HUES48 (cell line): ENCODE data around the gene APP.
"Not testable (repeated sequence)": the region's sequence is repeated elsewhere in the genome, so short reads cannot be mapped to it uniquely, and the experiment has no call there.

Experiments
- H3K27ac ChIP-seq: one replicate; pipeline ENCODE4 v1.7.0; 2013; ENCODE audit warnings: low read depth, low read length, inconsistent platforms
- H3K27me3 ChIP-seq: 2 replicates; pipeline ENCODE4 v1.6.1; 2013; ENCODE audit warnings: mild to moderate bottlenecking, low read length; ENCODE audit not compliant: control insufficient read depth, insufficient read depth
- H3K36me3 ChIP-seq: 2 replicates; pipeline ENCODE4 v1.6.1; 2013; ENCODE audit warnings: low read length; ENCODE audit not compliant: control insufficient read depth, insufficient read depth
- H3K4me1 ChIP-seq: 2 replicates; pipeline ENCODE4 v1.6.1; 2013; ENCODE audit warnings: mild to moderate bottlenecking, low read length; ENCODE audit not compliant: control insufficient read depth, insufficient read depth
- H3K4me3 ChIP-seq: 2 replicates; pipeline ENCODE4 v1.5.1; 2013; ENCODE audit warnings: mild to moderate bottlenecking, low read depth, low read length
- H3K9ac ChIP-seq: 2 replicates; pipeline ENCODE4 v1.6.1; 2013; ENCODE audit warnings: mild to moderate bottlenecking, low read depth, low read length, moderate library complexity
- H3K9me3 ChIP-seq: 2 replicates; pipeline ENCODE4 v1.6.1; 2013; ENCODE audit warnings: low read length; ENCODE audit not compliant: control insufficient read depth, insufficient read depth

The APP gene

GRCh38 chr21:26142363-26142762 lies 28.2 kb downstream of the APP start:
- no peaks in the 10 kb centered on the region for H3K27me3 ChIP-seq
- H3K9me3 ChIP-seq, result no peaks in the 10 kb centered on the region
- no peak overlapping the region for H3K9ac ChIP-seq
- H3K4me3 ChIP-seq, result no peak overlapping the region
- peaks cover 4% of the 10 kb centered on the region; the same call in 1 of the 2 replicates for H3K4me1 ChIP-seq
- H3K27ac ChIP-seq, result no peak overlapping the region
- peaks cover 21% of the 10 kb centered on the region for H3K36me3 ChIP-seq

- H3K27me3 ChIP-seq, result no peaks in the 10 kb centered on the region
- no peak overlapping the region for H3K9ac ChIP-seq
- H3K4me1 ChIP-seq, result peaks cover 10% of the 10 kb centered on the region; the same call in 1 of the 2 replicates
- no peak overlapping the region for H3K4me3 ChIP-seq
- H3K9me3 ChIP-seq, result no peaks in the 10 kb centered on the region
- H3K27ac ChIP-seq, result no peak overlapping the region
- H3K36me3 ChIP-seq, result peaks cover 15% of the 10 kb centered on the region
Observed at GRCh38 chr21:26140926-26141325, 29.6 kb downstream of the APP start.

GRCh38 chr21:26140164-26140579 lies 30.4 kb downstream of the APP start:
- Histone ChIP-seq H3K27me3 (no peaks in the 10 kb centered on the region), H3K27ac (no peak overlapping the region), H3K9ac (no peak overlapping the region), H3K9me3 (no peaks in the 10 kb centered on the region), H3K4me1 (peaks cover 10% of the 10 kb centered on the region; the same call in 1 of the 2 replicates), H3K4me3 (no peak overlapping the region), H3K36me3 (peaks cover 15% of the 10 kb centered on the region)

- H3K36me3 ChIP-seq, result peaks cover 9% of the 10 kb centered on the region
- H3K9ac ChIP-seq, result no peak overlapping the region
- H3K4me1 ChIP-seq, result peaks cover 13% of the 10 kb centered on the region; the same call in 1 of the 2 replicates
- H3K9me3 ChIP-seq, result no peaks in the 10 kb centered on the region
- H3K4me3 ChIP-seq, result no peak overlapping the region
- H3K27ac ChIP-seq, result no peak overlapping the region
- H3K27me3 ChIP-seq, result no peaks in the 10 kb centered on the region
Observed at GRCh38 chr21:26138615-26139257, 31.8 kb downstream of the APP start.

- no peak overlapping the region for H3K27ac ChIP-seq
- no peak overlapping the region for H3K9ac ChIP-seq
Observed at GRCh38 chr21:26137379-26138060, 33.0 kb downstream of the APP start.

GRCh38 chr21:26136671-26137070 lies 33.9 kb downstream of the APP start:
- Histone ChIP-seq H3K9ac (no peak overlapping the region), H3K9me3 (no peaks in the 10 kb centered on the region), H3K4me3 (no peak overlapping the region), H3K27me3 (no peaks in the 10 kb centered on the region), H3K4me1 (peaks cover 13% of the 10 kb centered on the region; the same call in 1 of the 2 replicates), H3K36me3 (peaks cover under 1% of the 10 kb centered on the region; the same call in 1 of the 2 replicates), H3K27ac (no peak overlapping the region)

More at GRCh38 chr21:26137379-26138060, 33.0 kb downstream of the APP start:
- Histone ChIP-seq H3K4me3 (no peak overlapping the region), H3K4me1 (peaks cover 13% of the 10 kb centered on the region; the same call in 1 of the 2 replicates), H3K36me3 (peaks cover 9% of the 10 kb centered on the region; the same call in 1 of the 2 replicates), H3K27me3 (no peaks in the 10 kb centered on the region), H3K9me3 (no peaks in the 10 kb centered on the region)

- H3K27me3 ChIP-seq, result no peaks in the 10 kb centered on the region
- no peaks in the 10 kb centered on the region for H3K9me3 ChIP-seq
- H3K4me1 ChIP-seq, result peaks cover 13% of the 10 kb centered on the region; the same call in 1 of the 2 replicates
- no peak overlapping the region for H3K9ac ChIP-seq
- no peak overlapping the region for H3K27ac ChIP-seq
- H3K36me3 ChIP-seq, result no peaks in the 10 kb centered on the region; the same call in 1 of the 2 replicates
- no peak overlapping the region for H3K4me3 ChIP-seq
Observed at GRCh38 chr21:26135520-26135919, 35.0 kb downstream of the APP start.

- Histone ChIP-seq H3K36me3 (no peaks in the 10 kb centered on the region), H3K27me3 (no peaks in the 10 kb centered on the region), H3K4me1 (peaks cover 26% of the 10 kb centered on the region), H3K9ac (no peak overlapping the region), H3K4me3 (no peak overlapping the region), H3K27ac (no peak overlapping the region), H3K9me3 (no peaks in the 10 kb centered on the region)
Observed at GRCh38 chr21:26131554-26131953, 39.0 kb downstream of the APP start.

- not testable (repeated sequence) for H3K36me3 ChIP-seq, H3K27ac ChIP-seq, H3K9ac ChIP-seq, H3K4me3 ChIP-seq, H3K9me3 ChIP-seq, H3K27me3 ChIP-seq
- peaks cover 30% of the 10 kb centered on the region for H3K4me1 ChIP-seq
Observed at GRCh38 chr21:26131053-26131452, 39.5 kb downstream of the APP start.

GRCh38 chr21:26130249-26130881 lies 40.2 kb downstream of the APP start:
- no peaks in the 10 kb centered on the region for H3K27me3 ChIP-seq
- no peak overlapping the region for H3K4me3 ChIP-seq
- H3K4me1 ChIP-seq, result peaks cover 37% of the 10 kb centered on the region
- H3K9ac ChIP-seq, result no peak overlapping the region
- H3K36me3 ChIP-seq, result no peaks in the 10 kb centered on the region
- peak overlapping the region; percentile 8 for H3K27ac ChIP-seq
- no peaks in the 10 kb centered on the region for H3K9me3 ChIP-seq

- Histone ChIP-seq H3K36me3 (no peaks in the 10 kb centered on the region), H3K9ac (no peak overlapping the region), H3K4me3 (no peak overlapping the region), H3K27ac (no peak overlapping the region), H3K9me3 (no peaks in the 10 kb centered on the region), H3K27me3 (no peaks in the 10 kb centered on the region), H3K4me1 (peaks cover 57% of the 10 kb centered on the region)
Observed at GRCh38 chr21:26127918-26128317, 42.7 kb downstream of the APP start.
